GM18909 (cell line): ENCODE data around the gene PTPRF.

Experiments used
- ATAC-seq: cut with Tn5 transposase; IDR thresholded peaks from one replicate; pipeline ENCODE4 v1.9.1; 2021; ENCODE audit warnings: mild to moderate bottlenecking; ENCODE audit not compliant: unreplicated experiment, poor library complexity

PTPRF gene

DNA sequence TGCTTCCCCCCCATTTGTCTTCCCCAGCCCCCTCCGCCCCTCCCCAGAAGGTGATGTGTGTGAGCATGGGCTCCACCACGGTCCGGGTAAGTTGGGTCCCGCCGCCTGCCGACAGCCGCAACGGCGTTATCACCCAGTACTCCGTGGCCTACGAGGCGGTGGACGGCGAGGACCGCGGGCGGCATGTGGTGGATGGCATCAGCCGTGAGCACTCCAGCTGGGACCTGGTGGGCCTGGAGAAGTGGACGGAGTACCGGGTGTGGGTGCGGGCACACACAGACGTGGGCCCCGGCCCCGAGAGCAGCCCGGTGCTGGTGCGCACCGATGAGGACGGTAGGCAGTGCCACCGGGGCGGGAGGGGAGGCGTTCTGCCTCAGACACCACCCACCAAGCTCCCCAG lies 67.0 kb downstream of the PTPRF start:
- no peak for ATAC-seq

DNA sequence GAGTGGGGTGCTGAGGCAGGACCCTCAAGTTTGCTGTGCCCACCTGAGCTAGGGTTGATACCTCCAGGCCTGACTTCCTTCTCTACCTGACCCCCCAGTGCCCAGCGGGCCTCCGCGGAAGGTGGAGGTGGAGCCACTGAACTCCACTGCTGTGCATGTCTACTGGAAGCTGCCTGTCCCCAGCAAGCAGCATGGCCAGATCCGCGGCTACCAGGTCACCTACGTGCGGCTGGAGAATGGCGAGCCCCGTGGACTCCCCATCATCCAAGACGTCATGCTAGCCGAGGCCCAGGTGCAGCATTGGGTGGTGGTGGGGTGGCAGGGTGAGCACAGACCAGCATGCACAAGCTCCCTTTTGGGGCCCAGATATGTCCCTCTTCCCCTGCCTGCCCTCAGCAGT lies 67.9 kb downstream of the PTPRF start:
- ATAC-seq = no peak

DNA sequence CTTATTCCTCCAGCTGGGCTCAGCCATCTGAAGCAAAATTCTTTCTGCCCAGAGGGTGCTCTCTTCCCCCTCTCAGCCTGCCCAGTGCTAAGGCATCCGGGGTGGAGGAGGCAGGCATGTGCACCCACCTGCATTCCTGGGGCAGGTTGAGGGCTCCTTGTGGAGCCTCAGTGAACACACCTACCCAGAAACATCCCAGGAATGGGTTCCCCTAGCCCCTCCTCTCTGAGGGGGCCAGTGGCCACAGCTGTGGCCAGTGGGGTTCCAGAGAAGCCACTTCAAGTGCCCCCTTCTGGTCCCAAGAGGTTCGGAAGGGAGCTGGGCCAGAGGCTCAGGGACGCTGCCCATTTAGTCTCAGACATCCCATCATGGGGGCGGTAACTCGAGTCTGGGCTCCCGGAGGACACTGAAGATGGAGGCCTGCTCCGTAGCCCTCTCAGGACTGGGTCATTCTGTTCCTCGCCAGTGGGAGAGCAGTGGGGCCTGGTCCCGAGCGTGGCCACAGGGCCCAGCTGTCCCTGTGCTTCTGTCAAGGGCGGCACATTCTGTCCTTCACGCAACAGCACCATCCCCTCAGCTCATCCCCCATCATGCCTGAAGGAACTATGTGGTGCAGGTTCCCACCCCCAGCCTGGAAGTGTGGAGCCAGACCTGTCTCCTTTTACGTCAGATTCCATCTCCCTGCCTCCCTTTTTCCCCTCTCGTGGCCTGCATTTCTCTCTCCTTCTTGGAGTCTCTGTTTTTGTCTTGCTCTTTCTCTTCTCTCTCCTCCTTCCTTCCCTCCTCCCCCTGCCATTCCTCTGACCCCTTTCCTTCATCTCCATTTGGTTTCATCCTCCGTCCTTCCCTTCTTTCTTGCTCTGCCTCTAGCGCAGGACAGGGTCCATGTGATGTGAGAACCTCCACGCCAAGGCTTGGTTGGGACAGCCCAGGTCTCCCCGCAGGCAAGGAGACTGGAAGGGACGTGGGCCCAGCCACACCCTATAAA lies 69.6 kb downstream of the PTPRF start:
- ATAC-seq = no peak

DNA sequence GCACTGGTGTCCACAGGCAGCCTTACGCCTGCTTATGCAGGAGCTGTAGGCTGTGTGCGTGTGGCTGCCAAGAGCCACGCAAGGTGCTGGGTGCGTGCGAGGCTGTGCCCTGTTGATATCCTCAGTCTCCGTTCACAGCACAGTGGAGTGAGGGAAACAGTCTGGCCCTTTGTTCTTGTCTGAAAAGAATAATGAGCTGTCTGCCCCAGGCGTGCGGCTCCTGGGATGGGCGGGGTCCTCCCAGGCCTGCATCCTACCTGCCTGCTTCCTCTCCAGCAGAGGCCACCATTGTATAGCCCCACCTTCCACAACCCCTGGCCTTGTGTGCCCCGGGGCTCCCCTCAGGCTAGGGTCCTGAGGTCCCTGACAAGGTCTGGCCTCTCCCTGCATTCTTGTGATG lies 72.3 kb downstream of the PTPRF start:
- ATAC-seq = no peak

DNA sequence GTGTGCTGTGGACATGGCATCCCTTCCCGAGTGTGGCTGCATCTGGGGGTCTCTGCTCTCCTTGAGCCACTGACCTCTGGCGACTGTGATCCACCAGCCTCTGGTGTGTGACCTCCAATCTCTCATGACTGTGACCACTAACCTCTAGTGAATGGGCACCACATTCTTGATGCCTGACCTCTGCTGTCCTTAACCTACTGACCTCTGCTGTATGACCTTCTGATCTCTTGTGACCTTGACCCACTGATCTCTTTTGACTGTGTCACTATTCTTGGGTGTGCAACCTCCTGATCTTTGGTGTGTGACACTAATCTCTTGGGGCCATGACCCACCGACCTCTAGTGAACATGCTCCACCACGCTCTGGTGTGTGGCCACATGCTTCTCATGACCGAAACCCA lies 73.5 kb downstream of the PTPRF start:
- no peak for ATAC-seq

DNA sequence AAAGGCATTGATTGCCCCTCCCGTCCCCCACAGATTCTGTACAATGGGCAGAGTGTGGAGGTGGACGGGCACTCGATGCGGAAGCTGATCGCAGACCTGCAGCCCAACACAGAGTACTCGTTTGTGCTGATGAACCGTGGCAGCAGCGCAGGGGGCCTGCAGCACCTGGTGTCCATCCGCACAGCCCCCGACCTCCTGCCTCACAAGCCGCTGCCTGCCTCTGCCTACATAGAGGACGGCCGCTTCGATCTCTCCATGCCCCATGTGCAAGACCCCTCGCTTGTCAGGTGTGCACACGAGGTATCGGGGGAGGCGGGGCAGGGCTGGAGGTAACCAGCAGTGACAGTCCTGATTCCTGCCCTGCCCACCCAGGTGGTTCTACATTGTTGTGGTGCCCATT lies 74.5 kb downstream of the PTPRF start:
- no peak for ATAC-seq

DNA sequence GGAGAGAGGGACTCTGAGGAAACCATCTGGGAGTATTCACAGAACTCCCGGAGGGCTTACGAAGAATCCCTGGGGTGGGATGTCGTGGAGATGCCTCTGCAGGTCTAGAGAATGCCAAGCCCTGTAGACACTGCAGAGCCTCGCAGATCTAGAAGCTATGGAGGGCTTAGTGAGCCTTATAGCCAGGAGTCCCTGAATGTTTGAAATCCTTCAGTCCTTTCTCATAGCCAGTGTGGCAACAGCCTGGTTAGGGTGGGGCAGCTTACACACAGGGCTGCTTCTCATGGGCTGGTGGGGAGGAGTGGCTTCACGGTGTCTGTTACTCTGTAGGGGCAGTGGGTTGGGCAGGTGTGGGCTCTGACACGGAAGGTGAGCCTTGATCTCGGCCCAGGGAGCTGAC lies 75.1 kb downstream of the PTPRF start:
- ATAC-seq = no peak

DNA sequence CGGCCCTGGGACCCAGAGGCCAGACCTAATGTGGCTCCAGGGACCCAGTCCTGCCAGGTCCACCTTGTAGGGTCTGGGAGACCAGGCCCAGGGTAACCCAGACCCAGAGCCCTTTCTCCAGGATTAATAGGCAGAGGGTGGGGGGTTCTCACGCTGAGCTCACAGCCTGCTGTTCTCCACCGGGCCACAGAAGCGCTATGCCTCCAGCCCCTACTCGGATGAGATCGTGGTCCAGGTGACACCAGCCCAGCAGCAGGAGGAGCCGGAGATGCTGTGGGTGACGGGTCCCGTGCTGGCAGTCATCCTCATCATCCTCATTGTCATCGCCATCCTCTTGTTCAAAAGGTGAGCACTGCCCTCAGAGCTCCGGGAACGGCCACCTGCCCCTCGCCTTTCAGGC lies 75.9 kb downstream of the PTPRF start:
- ATAC-seq = no peak

DNA sequence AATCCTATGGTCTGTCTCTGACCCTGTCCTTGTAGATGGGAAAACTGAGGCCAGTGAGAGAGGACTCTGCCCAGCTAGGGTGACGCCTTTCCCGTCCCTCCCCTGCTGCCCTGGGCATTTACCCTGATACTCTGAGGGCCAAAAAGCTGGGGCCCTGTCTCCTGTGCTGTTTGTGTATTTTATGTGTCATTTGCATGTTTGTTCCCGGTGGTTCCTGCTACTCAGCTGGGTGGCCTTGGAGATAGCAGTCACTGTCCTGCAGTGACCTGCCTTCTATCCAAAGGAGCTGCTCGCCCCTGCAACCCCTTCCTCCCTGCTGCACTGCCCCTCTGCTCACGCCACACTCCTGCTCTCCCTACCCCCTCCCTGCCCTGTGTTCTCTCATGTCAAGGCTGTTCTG lies 78.1 kb downstream of the PTPRF start:
- no peak for ATAC-seq

DNA sequence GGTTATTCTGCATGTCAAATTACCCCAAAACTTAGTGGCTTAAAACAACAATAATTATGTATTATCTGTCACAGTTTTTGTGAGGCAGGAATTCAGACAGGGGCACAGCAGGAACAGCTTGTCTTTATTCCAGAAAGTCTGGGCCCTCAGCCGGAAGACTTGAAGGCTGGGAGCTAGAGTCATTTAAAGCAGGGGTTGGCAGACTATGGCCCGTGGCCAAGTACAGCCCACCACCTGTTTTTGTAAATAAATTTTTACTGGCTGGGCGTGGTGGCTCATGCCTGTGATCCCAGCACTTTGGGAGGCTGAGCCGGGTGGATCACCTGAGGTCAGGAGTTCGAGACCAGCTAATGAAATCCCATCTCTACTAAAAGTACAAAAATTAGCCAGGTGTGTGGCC lies 79.7 kb downstream of the PTPRF start:
- no peak for ATAC-seq

DNA sequence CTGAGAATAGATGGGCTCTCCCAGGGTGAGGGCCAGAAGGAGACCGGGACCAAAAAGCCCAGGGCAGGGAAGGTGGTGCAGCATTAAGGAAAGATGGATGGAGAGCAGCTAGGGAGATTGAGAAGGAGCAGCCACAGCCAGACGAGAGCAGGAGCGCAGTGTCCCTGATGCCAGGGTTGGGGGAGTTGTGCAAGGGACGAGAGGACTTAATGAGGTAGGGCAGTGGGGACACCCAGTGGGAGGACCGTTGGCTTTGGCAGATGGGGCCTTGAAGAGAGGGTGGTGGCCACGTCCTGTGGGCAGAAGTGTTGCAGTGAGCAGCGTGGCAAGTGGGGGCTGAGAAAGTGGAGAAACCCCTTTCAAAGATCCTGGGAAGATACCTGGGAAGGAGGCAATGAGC lies 81.3 kb downstream of the PTPRF start:
- no peak for ATAC-seq

DNA sequence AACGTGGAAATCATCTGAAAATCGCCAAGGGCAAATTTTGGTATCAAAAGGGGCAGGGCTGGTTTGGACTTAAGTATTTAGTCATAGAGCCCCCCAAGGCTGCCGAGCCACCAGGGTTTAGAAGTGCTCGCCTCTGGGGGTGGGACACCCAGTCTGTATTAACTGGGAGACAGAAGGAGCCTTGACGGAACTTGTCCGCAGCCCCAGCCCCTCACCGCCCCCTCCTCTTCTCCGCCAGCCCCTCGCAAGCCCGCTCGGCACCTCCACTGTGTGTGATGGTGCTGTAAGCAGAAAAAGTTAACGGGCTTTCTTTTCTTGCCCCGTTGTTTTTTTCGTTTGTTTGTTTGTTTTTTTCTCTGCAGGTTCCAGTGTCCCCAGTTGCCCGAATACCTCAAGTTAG lies 81.7 kb downstream of the PTPRF start:
- ATAC-seq = no peak

DNA sequence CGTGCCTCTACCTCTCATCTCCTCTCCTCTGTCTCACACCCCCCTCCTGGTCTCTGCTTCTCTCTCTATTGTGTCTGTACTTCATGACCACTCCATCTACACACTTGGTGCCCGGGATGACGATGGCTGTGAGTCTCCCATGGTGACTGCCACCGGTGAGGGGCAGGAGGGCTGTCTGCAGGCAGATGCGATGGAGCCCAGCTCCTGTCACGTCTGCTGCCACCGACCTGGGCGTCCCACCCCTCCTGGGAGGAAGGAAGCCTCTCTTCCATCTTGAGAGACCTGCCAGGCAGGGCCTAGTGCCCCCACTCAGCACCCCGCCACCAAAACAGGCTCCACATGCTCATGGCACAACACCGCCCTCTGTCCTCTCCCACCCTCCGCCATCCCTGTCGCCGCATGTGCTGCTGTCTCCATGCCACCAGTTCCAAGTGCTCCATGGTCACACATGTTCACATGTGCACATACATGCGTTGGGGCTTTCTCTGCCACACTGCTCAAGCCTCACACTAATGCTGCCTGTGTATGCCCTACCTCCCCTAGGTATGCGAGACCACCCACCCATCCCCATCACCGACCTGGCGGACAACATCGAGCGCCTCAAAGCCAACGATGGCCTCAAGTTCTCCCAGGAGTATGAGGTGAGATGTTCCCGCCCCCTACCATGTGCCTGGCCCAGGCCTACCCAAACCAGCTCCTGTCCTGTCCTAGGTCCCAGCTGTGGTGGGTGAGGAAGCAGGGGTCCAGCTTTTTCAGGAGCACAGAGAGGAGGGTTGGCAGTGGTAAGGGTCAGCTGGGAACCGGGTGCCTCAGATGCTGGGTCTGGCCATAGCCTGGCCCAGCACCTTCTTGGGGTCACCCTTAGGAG lies 82.6 kb downstream of the PTPRF start:
- ATAC-seq = no peak

DNA sequence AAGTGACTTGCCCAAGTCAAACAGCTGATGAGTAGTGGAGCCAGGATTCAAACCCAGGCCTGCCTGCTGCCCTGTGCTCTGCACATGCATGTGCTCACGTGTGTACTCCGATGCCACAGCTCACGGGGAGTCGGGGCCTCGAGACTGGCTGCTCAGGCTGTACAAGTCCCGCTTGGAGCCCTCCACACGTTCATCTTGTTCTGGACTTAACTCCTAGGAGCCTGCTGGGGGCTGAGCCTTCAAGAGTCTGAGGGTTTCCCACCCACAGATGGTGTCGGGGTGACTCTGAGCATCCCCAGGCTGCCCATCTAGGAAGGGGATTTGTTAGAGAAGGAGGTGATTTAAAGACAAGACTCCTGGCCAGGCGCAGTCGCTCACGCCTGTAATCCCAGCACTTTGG lies 83.5 kb downstream of the PTPRF start:
- no peak for ATAC-seq

DNA sequence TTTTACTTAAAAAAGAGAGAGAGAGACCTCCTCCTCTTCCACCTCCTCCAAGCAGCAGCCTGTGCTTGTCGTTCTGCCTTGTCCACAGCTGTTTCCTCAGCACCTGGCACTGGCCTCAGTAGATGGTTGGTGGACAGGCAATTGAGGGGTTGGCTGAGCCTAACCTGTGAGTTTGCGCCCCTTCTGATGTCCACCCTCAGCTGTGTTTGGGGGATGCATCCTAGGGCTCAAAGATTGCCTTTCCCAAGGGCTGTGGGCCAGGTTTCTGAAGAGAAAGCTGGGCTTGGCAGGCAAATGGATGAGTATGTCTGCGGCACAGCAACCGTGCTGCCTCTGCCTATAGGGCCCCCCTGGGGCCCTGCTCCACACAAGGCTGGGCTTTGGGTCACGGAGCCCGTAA lies 84.2 kb downstream of the PTPRF start:
- ATAC-seq = no peak

DNA sequence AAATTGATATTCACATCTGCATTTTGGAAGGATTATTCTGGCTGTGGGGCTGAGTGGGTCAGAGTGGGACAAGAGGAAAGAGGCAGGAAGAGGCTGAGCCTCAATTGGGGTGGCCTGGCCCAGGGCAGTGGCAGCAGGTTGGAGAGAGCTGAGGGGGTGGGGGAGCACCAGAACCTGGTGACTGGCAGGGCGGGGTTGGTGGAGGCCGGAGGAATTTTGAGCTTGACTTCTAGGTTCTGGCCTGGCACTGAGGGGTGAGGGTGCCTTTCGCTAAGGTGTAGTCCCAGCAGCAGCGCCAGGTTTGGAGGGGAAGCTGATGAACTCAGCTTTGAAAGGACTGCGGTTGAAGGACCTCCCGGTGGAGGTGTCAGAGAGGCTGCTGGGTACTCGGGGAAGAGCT lies 85.7 kb downstream of the PTPRF start:
- no peak for ATAC-seq

DNA sequence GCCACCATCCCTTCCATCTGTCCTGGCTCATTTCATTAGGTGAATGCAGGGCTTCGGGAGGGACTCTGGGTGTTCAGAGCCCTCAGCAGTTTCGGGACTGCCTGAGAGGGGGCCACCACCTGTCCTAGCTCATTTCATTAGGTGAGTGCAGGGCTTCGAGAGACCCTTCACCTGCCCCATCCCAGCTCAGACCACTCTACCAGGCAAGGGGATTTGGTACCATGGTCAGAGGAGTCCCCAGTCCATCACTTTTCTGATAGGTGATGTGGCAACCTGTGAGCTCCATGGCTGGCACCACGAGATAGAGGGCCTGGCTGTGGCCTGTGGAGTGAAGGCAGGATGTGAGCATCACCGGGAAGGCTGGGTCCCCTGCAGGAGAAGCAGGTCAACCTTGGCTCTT lies 86.3 kb downstream of the PTPRF start:
- no peak for ATAC-seq

DNA sequence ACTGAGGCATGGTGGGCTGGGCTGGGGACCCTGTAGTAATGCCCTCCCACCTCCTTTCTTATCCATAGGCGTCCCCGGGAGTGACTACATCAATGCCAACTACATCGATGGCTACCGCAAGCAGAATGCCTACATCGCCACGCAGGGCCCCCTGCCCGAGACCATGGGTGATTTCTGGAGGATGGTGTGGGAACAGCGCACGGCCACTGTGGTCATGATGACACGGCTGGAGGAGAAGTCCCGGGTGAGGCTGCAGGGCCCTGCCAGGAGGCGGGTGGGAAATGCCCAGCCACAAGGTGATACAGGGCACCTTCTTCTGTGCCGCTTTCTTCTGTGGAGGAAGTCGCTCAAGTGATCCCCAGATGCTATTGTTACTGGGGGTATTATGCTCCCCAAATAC lies 87.0 kb downstream of the PTPRF start:
- no peak for ATAC-seq

DNA sequence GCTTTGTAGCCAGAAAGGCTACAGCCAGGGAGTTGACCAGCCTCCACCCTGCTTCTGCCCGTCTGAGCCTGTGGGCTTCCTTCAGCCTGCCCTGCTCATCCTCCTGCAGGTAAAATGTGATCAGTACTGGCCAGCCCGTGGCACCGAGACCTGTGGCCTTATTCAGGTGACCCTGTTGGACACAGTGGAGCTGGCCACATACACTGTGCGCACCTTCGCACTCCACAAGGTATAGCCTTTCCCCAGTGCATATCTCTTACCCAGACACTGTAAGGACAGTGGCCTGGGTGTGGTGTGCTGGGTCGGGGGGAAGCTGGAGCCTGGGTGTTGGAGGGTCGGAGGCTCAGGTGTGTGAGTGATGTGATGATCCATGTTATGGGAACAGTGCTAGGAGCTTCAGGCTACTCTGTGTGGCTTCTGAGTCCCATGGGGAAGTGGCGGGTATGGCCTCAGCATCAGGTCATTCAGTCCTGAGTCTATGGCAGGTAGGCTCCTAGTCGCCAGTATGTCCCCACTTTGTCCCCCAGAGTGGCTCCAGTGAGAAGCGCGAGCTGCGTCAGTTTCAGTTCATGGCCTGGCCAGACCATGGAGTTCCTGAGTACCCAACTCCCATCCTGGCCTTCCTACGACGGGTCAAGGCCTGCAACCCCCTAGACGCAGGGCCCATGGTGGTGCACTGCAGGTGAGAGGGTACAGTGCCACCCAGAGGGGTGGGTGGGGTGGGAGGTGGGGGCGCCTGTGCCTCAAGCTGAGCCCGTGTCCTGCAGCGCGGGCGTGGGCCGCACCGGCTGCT lies 88.0 kb downstream of the PTPRF start:
- ATAC-seq = no peak

DNA sequence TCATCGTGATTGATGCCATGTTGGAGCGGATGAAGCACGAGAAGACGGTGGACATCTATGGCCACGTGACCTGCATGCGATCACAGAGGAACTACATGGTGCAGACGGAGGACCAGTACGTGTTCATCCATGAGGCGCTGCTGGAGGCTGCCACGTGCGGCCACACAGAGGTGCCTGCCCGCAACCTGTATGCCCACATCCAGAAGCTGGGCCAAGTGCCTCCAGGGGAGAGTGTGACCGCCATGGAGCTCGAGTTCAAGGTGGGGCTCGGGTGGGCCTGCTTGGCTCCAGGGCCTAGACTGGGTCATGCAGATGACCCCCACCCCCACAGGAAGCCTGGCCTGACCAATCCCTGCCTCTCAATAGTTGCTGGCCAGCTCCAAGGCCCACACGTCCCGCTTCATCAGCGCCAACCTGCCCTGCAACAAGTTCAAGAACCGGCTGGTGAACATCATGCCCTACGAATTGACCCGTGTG lies 88.7 kb downstream of the PTPRF start:
- ATAC-seq = no peak
